HG03558 (cell line): ENCODE measurements around the gene DNAJC16.
"Not testable (repeated sequence)": the region's sequence is repeated elsewhere in the genome, so short reads cannot be mapped to it uniquely, and the experiment has no call there.

ENCODE experiments used
- ATAC-seq: cut with Tn5 transposase; IDR thresholded peaks from one replicate; pipeline ENCODE4 v1.9.1; 2021; ENCODE audit warnings: moderate number of reproducible peaks; ENCODE audit not compliant: unreplicated experiment; ENCODE audit errors: extremely low read depth

Gene DNAJC16

GRCh38 chr1:15526490-15527339 lies at the start of gene DNAJC16:
TSS of gene DNAJC16 (plus strand) at chr1:15526848. CDS start at chr1:15529106, 2,258 bp downstream.
- ATAC-seq: peak; percentile 63

GRCh38 chr1:15476927-15477326 lies 49.7 kb upstream of the DNAJC16 start:
- ATAC-seq: no peak

- ATAC-seq: no peak
These were observed 48.9 kb upstream of the DNAJC16 start for GRCh38 chr1:15477646-15478212.

GRCh38 chr1:15479654-15480347 lies 46.8 kb upstream of the DNAJC16 start:
- no peak for ATAC-seq

- ATAC-seq: not testable (repeated sequence)
These were observed 44.2 kb upstream of the DNAJC16 start for GRCh38 chr1:15482455-15482854.

- ATAC-seq: not testable (repeated sequence)
These were observed 43.6 kb upstream of the DNAJC16 start for GRCh38 chr1:15482983-15483543.

GRCh38 chr1:15483971-15484370 lies 42.7 kb upstream of the DNAJC16 start:
- ATAC-seq: no peak

- not testable (repeated sequence) for ATAC-seq
These were observed 42.2 kb upstream of the DNAJC16 start for GRCh38 chr1:15484443-15484842.

- ATAC-seq: no peak
These were observed 41.0 kb upstream of the DNAJC16 start for GRCh38 chr1:15485636-15486035.

- ATAC-seq: not testable (repeated sequence)
These were observed 39.6 kb upstream of the DNAJC16 start for GRCh38 chr1:15486844-15487610.

GRCh38 chr1:15488371-15488770 lies 38.3 kb upstream of the DNAJC16 start:
- no peak for ATAC-seq

GRCh38 chr1:15489052-15489736 lies 37.5 kb upstream of the DNAJC16 start:
- no peak for ATAC-seq

- ATAC-seq: not testable (repeated sequence)
These were observed 35.6 kb upstream of the DNAJC16 start for GRCh38 chr1:15491010-15491409.

- ATAC-seq: no peak
These were observed 34.1 kb upstream of the DNAJC16 start for GRCh38 chr1:15492596-15492995.

- no peak for ATAC-seq
These were observed 32.7 kb upstream of the DNAJC16 start for GRCh38 chr1:15493869-15494390.

- no peak for ATAC-seq
These were observed 26.2 kb upstream of the DNAJC16 start for GRCh38 chr1:15500184-15501178.

- ATAC-seq: no peak
These were observed 25.2 kb upstream of the DNAJC16 start for GRCh38 chr1:15501208-15502032.
